A549 (cell line): Measurements from ENCODE around the gene NFIX. TPM values are rescaled to one million over a fixed set of nuclear protein-coding genes. Genes with fewer than 3 reads are reported as not detected.

Experiments
- ATAC-seq, 2 experiments: fragments of 200-7000 bp in 1 of 2; fragments of >200 bp in 1 of 2; cut with Nextera tagmentation in 1 of 2; cut with Tn5 transposase in 1 of 2; 3 replicates each; pipeline versions ENCODE4 v1.8.0 to v1.9.1; 2018 to 2020; ENCODE audit warnings: mild to moderate bottlenecking in 1 of 2, moderate library complexity in 1 of 2
- CTCF ChIA-PET: fragments of 300-600 bp; sonication (Branson Sonifier 250); formaldehyde crosslinking; extraction: SDS; loops from one replicate; lab custom pipeline; 2021; ENCODE audit warnings: antibody characterized with exemption, inconsistent platforms; lab: Yijun Ruan, JAX
- POLR2A ChIA-PET: fragments of 350-600 bp; formaldehyde crosslinking; extraction: SDS; loops from one replicate; lab custom pipeline; 2021; ENCODE audit warnings: antibody characterized with exemption, inconsistent platforms; lab: Yijun Ruan, JAX
- DNase-seq, 2 experiments: peaks; one replicate each; pipeline versions ENCODE4 v3.0.0 to v3.0.0-alpha.2; 2011 to 2016; ENCODE audit warnings: low read depth in 1 of 2, low spot score in 1 of 2
- FAIRE-seq: peaks from 2 replicates; lab custom pipeline; 2011; peaks lifted over from hg19 to GRCh38; lab: Jason Lieb, UNC
- H3K27ac ChIP-seq, 2 experiments: fragments of >200 bp; sonication (Bioruptor Twin); formaldehyde crosslinking; 3 replicates each; pipeline ENCODE4 v1.5.1; 2016 to 2017
- H3K4me1 ChIP-seq: fragments of >200 bp; sonication (Bioruptor Twin); formaldehyde crosslinking; 3 replicates; pipeline ENCODE4 v1.6.1; 2016
- H3K4me2 ChIP-seq: fragments of >200 bp; sonication (Bioruptor Twin); formaldehyde crosslinking; 3 replicates; pipeline ENCODE4 v1.6.1; 2016
- H3K4me3 ChIP-seq: fragments of >200 bp; sonication (Bioruptor Twin); formaldehyde crosslinking; 3 replicates; pipeline ENCODE4 v1.5.1; 2016
- H3K9me3 ChIP-seq: fragments of >200 bp; sonication (Bioruptor Twin); formaldehyde crosslinking; 3 replicates; pipeline ENCODE4 v1.6.1; 2016
- BCL3 ChIP-seq: fragments of >200 bp; sonication (Bioruptor Twin); formaldehyde crosslinking; IDR thresholded peaks from 3 replicates; pipeline ENCODE4 v1.6.1; 2016
- CBX2 ChIP-seq: fragments of 200-600 bp; sonication (generic); IDR thresholded peaks from 2 replicates; pipeline ENCODE4 v1.6.1; 2016; ENCODE audit warnings: low read depth, mild to moderate bottlenecking, borderline replicate concordance
- CBX8 ChIP-seq: fragments of 200-600 bp; sonication (generic); IDR thresholded peaks from 2 replicates; pipeline ENCODE4 v1.6.1; 2016
- CEBPB ChIP-seq, 2 experiments: fragments of >200 bp in 1 of 2; sonication (Bioruptor Twin) in 1 of 2; formaldehyde crosslinking in 1 of 2; IDR thresholded peaks; 2 replicates each; pipeline ENCODE4 v1.6.1; 2012 to 2016
- CHD2 ChIP-seq: fragments of 150-350 bp; IDR thresholded peaks from 2 replicates; pipeline ENCODE4 v1.6.1; 2014; ENCODE audit warnings: low read length; ENCODE audit not compliant: partially characterized antibody
- E2F6 ChIP-seq: IDR thresholded peaks from 2 replicates; pipeline ENCODE4 v1.6.1; 2012; ENCODE audit warnings: low read depth, borderline replicate concordance
- FOSL2 ChIP-seq, 2 experiments: fragments of 450-650 bp in 1 of 2; fragments of >200 bp in 1 of 2; sonication (Bioruptor Twin) in 1 of 2; formaldehyde crosslinking; IDR thresholded peaks; 2 replicates each; pipeline versions ENCODE4 v1.5.0 to v1.6.1; 2016 to 2020; ENCODE audit warnings: mild to moderate bottlenecking in 1 of 2, moderate library complexity in 1 of 2
- FOXS1 ChIP-seq: fragments of 250-450 bp; sonication (Bioruptor Pico); IDR thresholded peaks from 2 replicates; pipeline ENCODE4 v1.5.0; 2020; ENCODE audit warnings: mild to moderate bottlenecking, moderate library complexity
- HES2 ChIP-seq: fragments of >200 bp; sonication (Bioruptor Twin); formaldehyde crosslinking; IDR thresholded peaks from 2 replicates; pipeline ENCODE4 v1.6.1; 2016
- HEYL ChIP-seq: fragments of 250-450 bp; sonication (Bioruptor Pico); IDR thresholded peaks from 2 replicates; pipeline ENCODE4 v1.8.0; 2021; ENCODE audit warnings: mild to moderate bottlenecking, moderate library complexity
- HMGXB4 ChIP-seq: fragments of 250-450 bp; sonication (Bioruptor Pico); IDR thresholded peaks from 2 replicates; pipeline ENCODE4 v1.5.0; 2021; ENCODE audit warnings: mild to moderate bottlenecking, moderate library complexity, borderline replicate concordance
- HOXA7 ChIP-seq: fragments of 250-450 bp; sonication (Bioruptor Pico); IDR thresholded peaks from 2 replicates; pipeline ENCODE4 v1.5.0; 2020; ENCODE audit warnings: mild to moderate bottlenecking, moderate library complexity
- HOXB5 ChIP-seq: fragments of 250-450 bp; sonication (Bioruptor Pico); IDR thresholded peaks from 2 replicates; pipeline ENCODE4 v1.5.0; 2020; ENCODE audit warnings: mild to moderate bottlenecking, moderate library complexity
- JUN ChIP-seq, 2 experiments: fragments of >200 bp; sonication (Bioruptor Twin); formaldehyde crosslinking; IDR thresholded peaks; 2 replicates in 1 of 2; 3 replicates in 1 of 2; pipeline ENCODE4 v1.6.1; 2016 to 2017
- JUNB ChIP-seq: fragments of >200 bp; sonication (Bioruptor Twin); formaldehyde crosslinking; IDR thresholded peaks from 2 replicates; pipeline ENCODE4 v1.6.1; 2016
- MAFK ChIP-seq: fragments of 450-650 bp; IDR thresholded peaks from 2 replicates; pipeline ENCODE4 v1.6.1; 2014; ENCODE audit not compliant: partially characterized antibody
- MAX ChIP-seq: IDR thresholded peaks from 2 replicates; pipeline ENCODE4 v1.6.1; 2012
- MAZ ChIP-seq: fragments of 150-350 bp; IDR thresholded peaks from 2 replicates; pipeline ENCODE4 v1.6.1; 2014; ENCODE audit warnings: antibody characterized with exemption, low read depth, low read length, borderline replicate concordance
- NPAS2 ChIP-seq: fragments of 250-450 bp; sonication (Bioruptor Pico); IDR thresholded peaks from 2 replicates; pipeline ENCODE4 v1.8.0; 2022; ENCODE audit warnings: mild to moderate bottlenecking, moderate library complexity, borderline replicate concordance
- NR3C1 ChIP-seq: fragments of >200 bp; sonication (Bioruptor Twin); formaldehyde crosslinking; IDR thresholded peaks from 3 replicates; pipeline ENCODE4 v1.6.1; 2017
- PHF8 ChIP-seq: fragments of 200-600 bp; sonication (generic); IDR thresholded peaks from 2 replicates; pipeline ENCODE4 v1.6.1; 2016; ENCODE audit warnings: low read depth, mild to moderate bottlenecking, antibody characterized with exemption, moderate library complexity, borderline replicate concordance
- RCOR1 ChIP-seq: fragments of 150-350 bp; IDR thresholded peaks from 2 replicates; pipeline ENCODE4 v1.6.1; 2014; ENCODE audit warnings: antibody characterized with exemption, low read length, low read depth
- RNF2 ChIP-seq: fragments of 200-600 bp; sonication (generic); IDR thresholded peaks from 2 replicates; pipeline ENCODE4 v1.6.1; 2016; ENCODE audit warnings: low read depth, mild to moderate bottlenecking, antibody characterized with exemption, moderate library complexity, borderline replicate concordance
- SMC3 ChIP-seq: fragments of >200 bp; sonication (Bioruptor Twin); formaldehyde crosslinking; IDR thresholded peaks from 3 replicates; pipeline ENCODE4 v1.6.1; 2018; ENCODE audit warnings: inconsistent platforms
- SREBF2 ChIP-seq: fragments of 450-650 bp; IDR thresholded peaks from 2 replicates; pipeline ENCODE4 v1.6.1; 2014; ENCODE audit warnings: mild to moderate bottlenecking, moderate library complexity
- TFCP2L1 ChIP-seq: fragments of 250-450 bp; sonication (Bioruptor Pico); IDR thresholded peaks from 2 replicates; pipeline ENCODE4 v1.5.0; 2021; ENCODE audit warnings: mild to moderate bottlenecking
- TP53 ChIP-seq: fragments of 250-450 bp; sonication (Bioruptor Pico); IDR thresholded peaks from 2 replicates; pipeline ENCODE4 v1.5.0; 2021; ENCODE audit warnings: mild to moderate bottlenecking, moderate library complexity
- USF2 ChIP-seq: fragments of 450-650 bp; IDR thresholded peaks from 2 replicates; pipeline ENCODE4 v1.6.1; 2014; ENCODE audit warnings: antibody characterized with exemption
- ZSCAN20 ChIP-seq: fragments of 250-450 bp; sonication (Bioruptor Pico); IDR thresholded peaks from 2 replicates; pipeline ENCODE4 v1.8.0; 2022; ENCODE audit warnings: mild to moderate bottlenecking, moderate library complexity
- WGBS: methylation state at CpG from one replicate; pipeline ENCODE4 v1.1.6; 2017; ENCODE audit errors: missing lambda C conversion rate; 5-methylcytosine and 5-hydroxymethylcytosine counted together
- polyA plus RNA-seq, 4 experiments: library from polyadenylated mRNA; depleted of rRNA in 3 of 4; stranded (reverse); fragments of >200 nt; fragmentation: RNase III in 1 of 4; extraction: RNeasy Plus Mini Kit Qiagen cat#74134 plus additional on column Dnase treatment in 1 of 4; gene quantifications; 2 replicates in 3 of 4; 3 replicates in 1 of 4; pipeline ENCODE4 v1.2.3, GENCODE V29; 2011 to 2017

NFIX gene
- polyA plus RNA-seq, 2 of the 4 experiments (the other 2 are of a cell fraction), result 0.52 to 3.0 TPM

- Histone ChIP-seq H3K4me2 (no peak overlapping the region), H3K4me3 (no peak overlapping the region), H3K4me1 (0 out of 3 replicates have a peak, but pooled peaks cover 4% of the 10 kb centered on the region), H3K27ac (no peak overlapping the region), H3K9me3 (no peaks in the 10 kb centered on the region)
- POLR2A ChIA-PET, result no interaction called here
- CTCF ChIA-PET, result no interaction called here
- WGBS, result 86% methylated on average over 7 of the region's 7 CpGs
- TF ChIP-seq USF2, result no peak
- no peak for TF ChIP-seq HOXA7
- no peak for TF ChIP-seq HOXB5 (CRISPR knock-in tag)
- TF ChIP-seq MAZ, result no peak
- TF ChIP-seq MAX, result no peak
- TF ChIP-seq PHF8, result no peak
- TF ChIP-seq RNF2, result no peak
- TF ChIP-seq E2F6, result no peak
- TF ChIP-seq SMC3, result no peak
- no peak for TF ChIP-seq MAFK
- no peak for TF ChIP-seq TP53 (CRISPR knock-in tag)
- no peak for TF ChIP-seq SREBF2
- TF ChIP-seq CHD2, result no peak
- TF ChIP-seq JUNB, result no peak
- TF ChIP-seq CEBPB (IDR thresholded peaks at IDR 0.05), result no peak
- no peak for TF ChIP-seq HMGXB4 (CRISPR knock-in tag)
- no peak for TF ChIP-seq FOXS1
- TF ChIP-seq TFCP2L1 (CRISPR knock-in tag), result no peak
- no peak for TF ChIP-seq RCOR1
- FAIRE-seq, result no peak
- no peak for DNase-seq
- no peak for ATAC-seq
Observed at GRCh38 chr19:13020002-13020414, 24.7 kb downstream of the NFIX start.

GRCh38 chr19:13022111-13022858, 27.0 kb downstream of the NFIX start:
- no peak for TF ChIP-seq NR3C1
- TF ChIP-seq USF2, result no peak
- TF ChIP-seq FOSL2 (IDR thresholded peaks at IDR 0.05), result no peak
- no peak for TF ChIP-seq FOSL2 (CRISPR knock-in tag; IDR thresholded peaks at IDR 0.05)
- TF ChIP-seq TFCP2L1 (CRISPR knock-in tag), result no peak
- no peak for TF ChIP-seq HOXA7
- TF ChIP-seq CBX2, result no peak
- TF ChIP-seq HES2, result no peak
- TF ChIP-seq FOXS1, result no peak
- TF ChIP-seq BCL3, result no peak
- no peak for TF ChIP-seq CBX8
- no peak for TF ChIP-seq ZSCAN20 (CRISPR knock-in tag)
- no peak for TF ChIP-seq CEBPB (IDR thresholded peaks at IDR 0.05)
- TF ChIP-seq HEYL (CRISPR knock-in tag), result no peak
- TF ChIP-seq JUN (IDR thresholded peaks at IDR 0.05), result no peak
- TF ChIP-seq NPAS2, result no peak
- TF ChIP-seq, all 56 proteins: peak for 0
- H3K9me3 ChIP-seq, result no peaks in the 10 kb centered on the region
- WGBS, result 79% methylated on average over 21 of the region's 22 CpGs
- H3K4me1 ChIP-seq, result peaks cover 19% of the 10 kb centered on the region
- H3K4me2 ChIP-seq, result no peak overlapping the region; the same call in 2 of the 3 replicates
- FAIRE-seq (no peak), ATAC-seq (no peak), DNase-seq (no peak)
- ChIA-PET CTCF (interaction anchor here (1.1 to 2.3 kb wide), 6 partner anchors 11 to 72 kb away, joined by 3 to 12 read pairs (median 5); no protein-coding TSS in a partner anchor), POLR2A (no interaction called here)
- no peak overlapping the region for H3K27ac ChIP-seq
- no peak overlapping the region for H3K4me3 ChIP-seq
